MM.1S (cell line): ENCODE measurements around the gene FOXN1.
A peak's percentile ranks its signal among the peaks of the same experiment; 100 is the strongest.

Experiments
- DNase-seq: peaks from one replicate; pipeline ENCODE4 v3.0.0-alpha.2; 2015
- H2AFZ ChIP-seq: fragments of 300-600 bp; sonication (generic); 2 replicates; pipeline ENCODE4 v1.6.0; 2016; ENCODE audit warnings: antibody characterized with exemption, low read length
- H3F3A ChIP-seq: fragments of 300-600 bp; sonication (generic); 2 replicates; pipeline ENCODE4 v1.6.1; 2016; ENCODE audit warnings: mild to moderate bottlenecking, antibody characterized with exemption, low read length, moderate library complexity, mixed read lengths; ENCODE audit not compliant: insufficient read depth
- H3K27ac ChIP-seq: fragments of 300-600 bp; sonication (generic); 2 replicates; pipeline ENCODE4 v1.5.1; 2016; ENCODE audit warnings: mild to moderate bottlenecking, low read length
- H3K27me3 ChIP-seq: fragments of 300-600 bp; sonication (generic); replicated peaks from 2 replicates; pipeline ENCODE4 v1.6.0; 2016; ENCODE audit warnings: low read length; ENCODE audit not compliant: insufficient read depth
- H3K36me3 ChIP-seq: fragments of 300-600 bp; sonication (generic); replicated peaks from 2 replicates; pipeline ENCODE4 v1.6.1; 2016; ENCODE audit warnings: mild to moderate bottlenecking, low read length, mixed read lengths; ENCODE audit not compliant: insufficient read depth
- H3K4me1 ChIP-seq: fragments of 300-600 bp; sonication (generic); 2 replicates; pipeline ENCODE4 v1.6.1; 2016; ENCODE audit warnings: low read length, mixed read lengths
- H3K4me2 ChIP-seq: fragments of 300-600 bp; sonication (generic); 2 replicates; pipeline ENCODE4 v1.6.0; 2016; ENCODE audit warnings: low read depth, low read length
- H3K4me3 ChIP-seq: fragments of 300-600 bp; sonication (generic); 2 replicates; pipeline ENCODE4 v1.5.1; 2016; ENCODE audit warnings: low read length, mixed read lengths
- H3K79me2 ChIP-seq: fragments of 300-600 bp; sonication (generic); 2 replicates; pipeline ENCODE4 v1.6.1; 2016; ENCODE audit warnings: mixed run types, low read length, mixed read lengths
- H3K9ac ChIP-seq: fragments of 300-600 bp; sonication (generic); 2 replicates; pipeline ENCODE4 v1.6.1; 2016; ENCODE audit warnings: low read length, mixed read lengths
- H3K9me2 ChIP-seq: fragments of 300-600 bp; sonication (generic); replicated peaks from 2 replicates; pipeline ENCODE4 v1.6.1; 2016; ENCODE audit warnings: mild to moderate bottlenecking, low read length, mixed read lengths; ENCODE audit not compliant: insufficient read depth
- H3K9me3 ChIP-seq: fragments of 300-600 bp; sonication (generic); replicated peaks from 2 replicates; pipeline ENCODE4 v1.6.1; 2016; ENCODE audit warnings: mild to moderate bottlenecking, low read length, mixed read lengths; ENCODE audit not compliant: insufficient read depth
- H4K20me1 ChIP-seq: fragments of 300-600 bp; sonication (generic); 2 replicates; pipeline ENCODE4 v1.6.1; 2016; ENCODE audit warnings: mild to moderate bottlenecking, low read length, moderate library complexity, mixed read lengths; ENCODE audit not compliant: insufficient read depth
- EZH2 ChIP-seq: fragments of 300-600 bp; sonication (generic); optimal IDR thresholded peaks from 2 replicates; pipeline ENCODE3; 2017; ENCODE audit warnings: low read depth, mild to moderate bottlenecking, antibody characterized with exemption, low read length, mixed read lengths
- EZH2phosphoT487 ChIP-seq: fragments of 300-600 bp; sonication (generic); IDR thresholded peaks from 2 replicates; pipeline ENCODE4 v1.6.1; 2018; ENCODE audit warnings: antibody characterized with exemption, low read length
- TF ChIP-seq, protein P1 (sequence below): fragments of 300-600 bp; sonication (generic); IDR thresholded peaks from 2 replicates; pipeline ENCODE4 v1.5.1; 2016; ENCODE audit warnings: antibody characterized with exemption, low read length, mixed read lengths

FOXN1 gene

GRCh38 chr17:28492352-28493310 is 13.5 kb upstream of the FOXN1 start:
- Histone ChIP-seq H3K9ac (no peak overlapping the region), H3K79me2 (no peaks in the 10 kb centered on the region)

DNA sequence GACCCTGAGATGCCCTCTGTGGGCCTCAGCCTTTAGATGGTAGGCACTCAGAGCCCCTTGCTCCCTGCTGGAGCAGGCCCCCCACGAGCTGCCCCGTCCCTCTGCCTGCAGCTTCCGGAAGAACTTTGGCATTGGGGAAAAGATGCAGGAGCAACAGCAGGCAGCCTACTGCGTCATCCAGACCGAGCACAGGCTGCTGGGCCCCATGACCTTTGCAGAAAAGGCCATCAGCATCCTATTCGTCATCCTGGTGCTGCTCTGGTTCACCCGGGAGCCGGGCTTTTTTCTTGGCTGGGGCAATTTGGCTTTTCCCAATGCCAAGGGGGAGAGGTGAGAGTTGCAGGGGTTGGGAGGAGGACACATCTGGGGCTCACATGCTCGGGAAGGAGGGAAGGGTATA is 12.7 kb upstream of the FOXN1 start:
- Histone ChIP-seq H4K20me1 (no peaks in the 10 kb centered on the region), H3K4me3 (no peak overlapping the region), H2AFZ (no peak overlapping the region), H3K4me2 (no peak overlapping the region), H3K79me2 (no peaks in the 10 kb centered on the region), H3F3A (no peaks in the 10 kb centered on the region), H3K9me2 (no peaks in the 10 kb centered on the region), H3K36me3 (no peaks in the 10 kb centered on the region), H3K27ac (no peak overlapping the region), H3K4me1 (no peaks in the 10 kb centered on the region), H3K9me3 (no peaks in the 10 kb centered on the region), H3K9ac (no peak overlapping the region), H3K27me3 (peaks cover 98% of the 10 kb centered on the region)
- TF ChIP-seq EZH2: no peak
- TF ChIP-seq, protein P1, sequence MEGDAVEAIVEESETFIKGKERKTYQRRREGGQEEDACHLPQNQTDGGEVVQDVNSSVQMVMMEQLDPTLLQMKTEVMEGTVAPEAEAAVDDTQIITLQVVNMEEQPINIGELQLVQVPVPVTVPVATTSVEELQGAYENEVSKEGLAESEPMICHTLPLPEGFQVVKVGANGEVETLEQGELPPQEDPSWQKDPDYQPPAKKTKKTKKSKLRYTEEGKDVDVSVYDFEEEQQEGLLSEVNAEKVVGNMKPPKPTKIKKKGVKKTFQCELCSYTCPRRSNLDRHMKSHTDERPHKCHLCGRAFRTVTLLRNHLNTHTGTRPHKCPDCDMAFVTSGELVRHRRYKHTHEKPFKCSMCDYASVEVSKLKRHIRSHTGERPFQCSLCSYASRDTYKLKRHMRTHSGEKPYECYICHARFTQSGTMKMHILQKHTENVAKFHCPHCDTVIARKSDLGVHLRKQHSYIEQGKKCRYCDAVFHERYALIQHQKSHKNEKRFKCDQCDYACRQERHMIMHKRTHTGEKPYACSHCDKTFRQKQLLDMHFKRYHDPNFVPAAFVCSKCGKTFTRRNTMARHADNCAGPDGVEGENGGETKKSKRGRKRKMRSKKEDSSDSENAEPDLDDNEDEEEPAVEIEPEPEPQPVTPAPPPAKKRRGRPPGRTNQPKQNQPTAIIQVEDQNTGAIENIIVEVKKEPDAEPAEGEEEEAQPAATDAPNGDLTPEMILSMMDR: no peak
- TF ChIP-seq EZH2phosphoT487: no peak
- no peak for DNase-seq

More at GRCh38 chr17:28492352-28493310, 13.5 kb upstream of the FOXN1 start:
- Histone ChIP-seq H3K27me3 (peaks cover 97% of the 10 kb centered on the region), H3K4me1 (no peaks in the 10 kb centered on the region), H3K27ac (no peak overlapping the region), H2AFZ (no peak overlapping the region), H3F3A (no peaks in the 10 kb centered on the region), H3K4me2 (no peak overlapping the region), H3K9me2 (no peaks in the 10 kb centered on the region), H4K20me1 (no peaks in the 10 kb centered on the region), H3K9me3 (no peaks in the 10 kb centered on the region), H3K36me3 (no peaks in the 10 kb centered on the region), H3K4me3 (no peak overlapping the region)
- DNase-seq: no peak
- TF ChIP-seq EZH2phosphoT487: no peak
- TF ChIP-seq EZH2: no peak
- TF ChIP-seq, protein P1: no peak

DNA sequence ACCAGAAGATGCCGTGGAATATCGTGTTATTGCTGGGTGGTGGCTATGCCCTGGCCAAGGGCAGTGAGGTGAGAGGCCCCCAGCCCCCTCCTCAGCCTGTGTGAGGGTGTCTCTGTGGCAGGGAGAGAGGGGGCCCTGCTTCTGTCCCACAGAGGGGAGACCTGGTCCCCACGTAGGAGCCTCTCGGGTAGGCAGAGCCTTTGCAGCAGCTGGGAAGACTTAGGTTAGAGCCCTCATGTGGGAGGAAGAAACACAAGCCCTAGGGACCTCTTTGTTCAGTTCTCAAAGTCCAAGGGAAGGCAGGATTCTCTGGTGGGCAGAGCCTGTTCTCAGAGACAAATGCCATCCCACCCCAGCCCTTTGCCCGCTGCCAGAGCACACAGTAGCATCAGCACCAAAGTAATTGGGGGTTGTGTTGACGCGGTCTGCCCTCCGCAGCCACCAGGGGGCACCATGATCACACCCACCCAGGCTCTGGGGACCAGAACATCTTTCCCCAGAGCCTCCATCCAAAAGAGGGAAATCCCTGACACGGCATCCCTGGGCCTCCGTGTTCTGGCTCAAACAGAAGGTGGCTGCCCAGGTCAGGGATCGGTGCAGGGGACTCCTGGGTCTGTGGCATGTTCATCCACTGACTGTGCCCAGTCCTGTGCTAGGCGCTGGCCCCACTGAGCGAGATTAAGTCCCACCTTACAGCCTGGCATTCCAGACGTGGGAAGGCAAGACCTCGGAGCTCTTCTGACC is 11.5 kb upstream of the FOXN1 start:
- H3K4me1 ChIP-seq: no peaks in the 10 kb centered on the region
- H3K9me3 ChIP-seq: no peaks in the 10 kb centered on the region
- H3F3A ChIP-seq: no peaks in the 10 kb centered on the region
- H3K9ac ChIP-seq: no peak overlapping the region
- no peak overlapping the region for H3K4me2 ChIP-seq
- no peak overlapping the region for H3K27ac ChIP-seq
- H2AFZ ChIP-seq: no peak overlapping the region
- peak; percentile 53 for DNase-seq
- H4K20me1 ChIP-seq: no peaks in the 10 kb centered on the region
- no peaks in the 10 kb centered on the region for H3K9me2 ChIP-seq
- no peaks in the 10 kb centered on the region for H3K36me3 ChIP-seq
- no peaks in the 10 kb centered on the region for H3K79me2 ChIP-seq
- H3K4me3 ChIP-seq: no peak overlapping the region
- TF ChIP-seq, protein P1: peak; percentile 91
- TF ChIP-seq EZH2 (no peak), EZH2phosphoT487 (no peak)
- H3K27me3 ChIP-seq: peaks cover 98% of the 10 kb centered on the region
